Activated B cell treated with CpG ODN at 0.5 μM for 24 hours (primary cell): ENCODE results near the gene SPATS2L. TPM values are rescaled to one million over a fixed set of nuclear protein-coding genes. Genes with fewer than 3 reads are reported as not detected.

Source experiments
- ATAC-seq: fragments of 200-7000 bp; cut with Tn5 transposase; one replicate; pipeline ENCODE4 v1.10.0; 2021; ENCODE audit warnings: low read depth, mild to moderate bottlenecking, moderate library complexity
- CTCF ChIA-PET: fragments of 350-600 bp; sonication (Branson Sonifier 250); formaldehyde crosslinking; loops from one replicate; lab custom pipeline; 2021; ENCODE audit warnings: antibody characterized with exemption; lab: Charles Lee
- POLR2A ChIA-PET: fragments of 350-600 bp; sonication (Branson Sonifier 250); formaldehyde crosslinking; loops from one replicate; lab custom pipeline; 2021; ENCODE audit warnings: antibody characterized with exemption; lab: Charles Lee
- DNase-seq: peaks from one replicate; pipeline ENCODE4 v3.0.0; 2022
- H3K27ac Mint-ChIP-seq: one replicate; pipeline ENCODE4 v1.8.0; 2020; ENCODE audit warnings: mixed read lengths
- H3K27me3 Mint-ChIP-seq: one replicate; pipeline ENCODE4 v1.8.0; 2021; ENCODE audit warnings: mixed read lengths
- H3K36me3 Mint-ChIP-seq: one replicate; pipeline ENCODE4 v1.8.0; 2021; ENCODE audit warnings: low read depth, mixed read lengths
- H3K4me1 Mint-ChIP-seq: one replicate; pipeline ENCODE4 v1.8.0; 2021; ENCODE audit warnings: mixed read lengths
- H3K4me3 Mint-ChIP-seq: one replicate; pipeline ENCODE4 v1.8.0; 2020; ENCODE audit warnings: mild to moderate bottlenecking, mixed read lengths
- H3K9me3 Mint-ChIP-seq: one replicate; pipeline ENCODE4 v1.8.0; 2020; ENCODE audit warnings: mixed read lengths
- CTCF ChIP-seq: fragments of 200-600 bp; IDR thresholded peaks from one replicate; pipeline ENCODE4 v1.8.0; 2022; ENCODE audit warnings: antibody characterized with exemption, mild to moderate bottlenecking
- intact Hi-C: fragments of 100-400 bp; cut with micrococcal nuclease; formaldehyde crosslinking; loops from one replicate; pipeline ENCODE4 v1.15.1; 2024
- total RNA-seq: library from RNA; stranded (reverse); gene quantifications from 2 replicates; pipeline ENCODE4 v1.2.3, GENCODE V29; 2022

The SPATS2L gene
- total RNA-seq, 1 donor from 2014 or later: 0.64 TPM

GRCh38 chr2:200476836-200477235, 170.3 kb downstream of the SPATS2L start:
- Mint-ChIP-seq H3K27ac (no peak overlapping the region), H3K4me3 (no peak overlapping the region), H3K36me3 (no peaks in the 10 kb centered on the region), H3K9me3 (no peaks in the 10 kb centered on the region), H3K4me1 (no peaks in the 10 kb centered on the region), H3K27me3 (no peaks in the 10 kb centered on the region)
- no peak for ATAC-seq
- ChIA-PET CTCF (interaction anchor here (1.8 kb wide), 1 partner anchor 497 kb away, joined by 5 read pairs; no protein-coding TSS in a partner anchor), POLR2A (no interaction called here)
- intact Hi-C loops: no loop called here
- DNase-seq: no peak
- TF ChIP-seq CTCF: no peak

- intact Hi-C loops: no loop called here
- DNase-seq: no peak
- no peak overlapping the region for H3K4me3 Mint-ChIP-seq
- CTCF ChIA-PET: no interaction called here
- ATAC-seq: no peak
- no peaks in the 10 kb centered on the region for H3K27me3 Mint-ChIP-seq
- no peak overlapping the region for H3K27ac Mint-ChIP-seq
- POLR2A ChIA-PET: interaction anchor here (0.6 kb wide), 1 partner anchor 48 kb away, joined by 3 read pairs; no protein-coding TSS in a partner anchor
- no peaks in the 10 kb centered on the region for H3K9me3 Mint-ChIP-seq
- no peaks in the 10 kb centered on the region for H3K4me1 Mint-ChIP-seq
- no peaks in the 10 kb centered on the region for H3K36me3 Mint-ChIP-seq
- TF ChIP-seq CTCF: no peak
Observed at GRCh38 chr2:200477667-200478131, 171.2 kb downstream of the SPATS2L start.

- Mint-ChIP-seq H3K36me3 (no peaks in the 10 kb centered on the region), H3K4me3 (no peak overlapping the region), H3K4me1 (no peaks in the 10 kb centered on the region), H3K27ac (no peak overlapping the region), H3K27me3 (peaks cover 8% of the 10 kb centered on the region), H3K9me3 (no peaks in the 10 kb centered on the region)
- no peak for TF ChIP-seq CTCF
- intact Hi-C loops: no loop called here
- no peak for DNase-seq
- ChIA-PET CTCF (interaction anchor here (1.1 to 2.1 kb wide), 3 partner anchors 12 to 500 kb away, joined by 4 to 7 read pairs (median 6); partner anchors contain the start of gene KCTD18), POLR2A (no interaction called here)
- no peak for ATAC-seq
Observed at GRCh38 chr2:200479692-200480265, 173.3 kb downstream of the SPATS2L start.

DNA sequence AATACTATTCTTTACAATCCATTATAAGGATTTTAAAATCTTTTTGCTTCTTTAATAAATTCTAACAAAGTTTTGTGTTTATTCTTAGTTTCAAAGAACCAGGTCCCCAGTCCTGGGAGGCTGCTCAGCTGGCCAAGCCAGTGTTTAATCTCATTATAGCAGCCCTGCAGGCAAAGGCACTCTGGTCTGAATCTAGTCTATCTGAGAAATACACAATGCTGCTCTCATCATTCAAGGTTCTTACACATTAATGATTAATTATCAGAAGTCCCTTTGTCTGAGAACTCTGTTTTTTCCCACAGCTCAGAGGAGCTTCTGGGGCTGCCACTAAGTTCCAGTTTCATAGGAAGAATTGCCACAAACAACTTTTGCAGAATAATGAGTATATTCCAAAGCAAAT, 175.7 kb downstream of the SPATS2L start:
- no peak overlapping the region for H3K4me3 Mint-ChIP-seq
- DNase-seq: no peak
- no peak for ATAC-seq
- H3K27me3 Mint-ChIP-seq: peaks cover 8% of the 10 kb centered on the region
- H3K36me3 Mint-ChIP-seq: no peaks in the 10 kb centered on the region
- intact Hi-C loops: no loop called here
- H3K4me1 Mint-ChIP-seq: no peaks in the 10 kb centered on the region
- no peak for TF ChIP-seq CTCF
- H3K27ac Mint-ChIP-seq: no peak overlapping the region
- ChIA-PET CTCF (interaction anchor here (0.6 to 2.2 kb wide), 7 partner anchors 11 to 519 kb away, joined by 3 to 13 read pairs (median 4); no protein-coding TSS in a partner anchor), POLR2A (no interaction called here)
- H3K9me3 Mint-ChIP-seq: no peaks in the 10 kb centered on the region

- ATAC-seq (no peak), DNase-seq (no peak)
- no peaks in the 10 kb centered on the region for H3K9me3 Mint-ChIP-seq
- ChIA-PET POLR2A (no interaction called here), CTCF (interaction anchor here (1.2 to 2.7 kb wide), 2 partner anchors 504 to 510 kb away, joined by 7 to 11 read pairs; no protein-coding TSS in a partner anchor)
- intact Hi-C loops: no loop called here
- no peak for TF ChIP-seq CTCF
- no peak overlapping the region for H3K27ac Mint-ChIP-seq
- no peaks in the 10 kb centered on the region for H3K4me1 Mint-ChIP-seq
- peaks cover 3% of the 10 kb centered on the region for H3K36me3 Mint-ChIP-seq
- no peak overlapping the region for H3K4me3 Mint-ChIP-seq
- peaks cover 8% of the 10 kb centered on the region for H3K27me3 Mint-ChIP-seq
Observed at GRCh38 chr2:200483729-200484198, 177.3 kb downstream of the SPATS2L start.
